ENCODE data around the gene SPATA20.

GRCh38 chr17:50531428-50532025, 15.4 kb upstream of the SPATA20 start:
- no peak for TF ChIP-seq CTCF (IDR thresholded peaks at IDR 0.05 in 4 of 5, conservative IDR thresholded peaks at IDR 0.05 in 1 of 5)
- no peak for TF ChIP-seq POLR2A (IDR thresholded peaks at IDR 0.05)
